KOPT-K1 (cell line): ENCODE results near the gene CTTNBP2.
"Not testable (repeated sequence)": the region's sequence is repeated elsewhere in the genome, so short reads cannot be mapped to it uniquely, and the experiment has no call there.

Experiments used
- H3K27ac ChIP-seq: fragments of 200-600 bp; sonication (generic); 2 replicates; pipeline ENCODE4 v1.5.1; 2016; ENCODE audit warnings: antibody characterized with exemption, mild to moderate bottlenecking, low read depth, low read length; ENCODE audit not compliant: poor library complexity, severe bottlenecking
- H3K36me3 ChIP-seq: fragments of 200-600 bp; sonication (generic); 2 replicates; pipeline ENCODE4 v1.5.1; 2017; ENCODE audit warnings: antibody characterized with exemption, mild to moderate bottlenecking, low read length, moderate library complexity; ENCODE audit not compliant: insufficient read depth
- H3K9me3 ChIP-seq: fragments of 200-600 bp; sonication (generic); 2 replicates; pipeline ENCODE4 v1.5.1; 2017; ENCODE audit warnings: antibody characterized with exemption, low read length, mild to moderate bottlenecking; ENCODE audit not compliant: insufficient read depth, poor library complexity, severe bottlenecking

Gene CTTNBP2

GRCh38 chr7:117730390-117730789, 142.9 kb downstream of the CTTNBP2 start:
- Histone ChIP-seq H3K36me3 (no peaks in the 10 kb centered on the region), H3K27ac (no peak overlapping the region), H3K9me3 (no peaks in the 10 kb centered on the region)

DNA sequence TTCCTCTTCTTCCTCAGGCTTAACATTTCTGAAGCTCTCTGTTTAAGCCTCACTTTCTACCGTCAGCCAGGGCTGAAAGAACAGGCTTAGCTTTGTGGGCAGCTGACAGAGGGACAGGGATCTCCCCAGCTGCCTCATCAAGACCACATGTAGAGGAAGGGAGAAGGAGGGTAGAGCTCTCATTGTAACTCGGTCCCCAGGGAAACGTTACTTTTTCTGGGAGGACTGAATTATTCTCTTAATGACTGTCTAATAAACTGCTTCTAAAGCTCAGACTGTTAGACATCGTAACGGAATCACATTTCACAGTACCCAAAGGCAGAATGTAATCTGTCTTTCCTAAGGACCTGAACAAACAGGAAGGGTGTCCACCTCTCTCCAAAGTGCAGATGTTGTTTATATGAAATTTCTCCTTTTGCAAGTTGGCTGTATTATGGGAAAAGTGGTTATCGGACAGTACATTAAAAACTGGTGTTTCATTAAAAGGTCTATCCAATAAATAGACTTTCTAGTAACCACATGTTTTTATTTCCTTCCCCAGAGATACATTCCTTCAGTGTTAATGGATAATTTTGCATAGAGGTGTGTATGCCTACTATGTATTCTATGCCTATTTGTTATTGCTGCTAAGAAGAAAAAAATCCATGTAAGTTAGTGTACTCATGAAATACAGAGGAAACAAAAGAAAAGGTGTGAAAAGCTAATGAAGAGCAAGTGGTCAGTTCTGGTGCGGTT, 144.2 kb downstream of the CTTNBP2 start:
- Histone ChIP-seq H3K27ac (no peak overlapping the region), H3K9me3 (no peaks in the 10 kb centered on the region), H3K36me3 (no peaks in the 10 kb centered on the region)

DNA sequence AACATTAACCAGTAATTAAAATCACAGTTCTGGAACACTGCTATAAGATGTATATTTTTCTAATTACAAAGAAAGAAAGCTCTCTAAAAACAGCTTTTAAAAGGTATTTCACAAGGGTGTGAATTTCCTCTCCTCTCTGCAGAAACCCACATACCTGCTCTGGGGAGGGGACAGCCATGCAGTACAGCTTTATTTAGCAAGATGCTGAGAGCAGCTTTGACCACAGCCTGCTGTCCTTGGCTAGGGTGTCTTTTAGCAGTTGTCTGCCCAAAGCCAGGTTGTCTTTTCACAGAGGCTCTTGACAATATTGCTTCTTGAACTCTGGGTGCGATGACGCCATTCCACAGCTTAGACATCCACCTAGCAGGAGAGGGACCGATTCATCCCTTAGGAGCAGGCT, 148.3 kb downstream of the CTTNBP2 start:
- H3K36me3 ChIP-seq, result no peaks in the 10 kb centered on the region
- H3K9me3 ChIP-seq, result no peaks in the 10 kb centered on the region
- H3K27ac ChIP-seq, result no peak overlapping the region

GRCh38 chr7:117719377-117719776, 153.9 kb downstream of the CTTNBP2 start:
- Histone ChIP-seq H3K36me3 (no peaks in the 10 kb centered on the region), H3K27ac (no peak overlapping the region), H3K9me3 (no peaks in the 10 kb centered on the region)

GRCh38 chr7:117718116-117718835, 155.0 kb downstream of the CTTNBP2 start:
- H3K27ac ChIP-seq, result no peak overlapping the region

GRCh38 chr7:117717357-117717756, 155.9 kb downstream of the CTTNBP2 start:
- no peaks in the 10 kb centered on the region for H3K9me3 ChIP-seq
- H3K27ac ChIP-seq, result no peak overlapping the region
- no peaks in the 10 kb centered on the region for H3K36me3 ChIP-seq

More at GRCh38 chr7:117718116-117718835, 155.0 kb downstream of the CTTNBP2 start:
- H3K9me3 ChIP-seq, result no peaks in the 10 kb centered on the region
- H3K36me3 ChIP-seq, result no peaks in the 10 kb centered on the region

DNA sequence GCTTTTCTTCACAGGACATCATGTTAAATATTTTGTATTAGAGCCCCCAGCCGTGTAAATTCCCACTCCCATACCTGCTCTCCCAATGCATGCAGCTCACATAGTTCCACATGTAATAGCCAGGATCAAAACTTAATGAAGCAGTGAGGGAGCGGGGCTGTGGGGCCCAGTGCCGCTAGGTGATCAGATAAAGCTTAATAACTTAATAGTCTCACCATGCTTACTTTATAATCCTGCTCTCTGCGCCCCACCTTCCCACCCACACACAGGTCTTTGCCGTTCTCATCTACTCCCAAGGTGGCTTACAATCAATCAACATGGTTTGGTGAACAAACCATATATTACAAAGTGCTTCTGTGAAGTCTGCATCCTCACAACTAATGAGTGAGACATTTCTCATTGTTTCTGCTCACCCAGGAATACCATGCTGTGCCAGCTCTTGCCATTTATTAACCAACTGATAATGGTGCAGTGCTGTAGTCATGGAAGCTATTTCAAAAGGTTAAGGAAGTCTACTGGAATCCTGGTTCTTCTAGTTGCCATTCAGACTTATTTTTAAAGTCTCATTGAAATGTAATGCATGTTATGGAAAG, 156.4 kb downstream of the CTTNBP2 start:
- Histone ChIP-seq H3K36me3 (no peaks in the 10 kb centered on the region), H3K27ac (no peak overlapping the region), H3K9me3 (no peaks in the 10 kb centered on the region)

- no peaks in the 10 kb centered on the region for H3K9me3 ChIP-seq
- no peaks in the 10 kb centered on the region for H3K36me3 ChIP-seq
- peak overlapping the region; percentile 24 for H3K27ac ChIP-seq
These were observed 157.3 kb downstream of the CTTNBP2 start for GRCh38 chr7:117715784-117716445.

- no peaks in the 10 kb centered on the region for H3K9me3 ChIP-seq
These were observed 161.7 kb downstream of the CTTNBP2 start for GRCh38 chr7:117711556-117711955.

GRCh38 chr7:117708173-117708572, 165.1 kb downstream of the CTTNBP2 start:
- not testable (repeated sequence) for H3K9me3 ChIP-seq, H3K36me3 ChIP-seq, H3K27ac ChIP-seq

More at GRCh38 chr7:117711556-117711955, 161.7 kb downstream of the CTTNBP2 start:
- Histone ChIP-seq H3K27ac (peak overlapping the region; percentile 47), H3K36me3 (no peaks in the 10 kb centered on the region)

- no peak overlapping the region for H3K27ac ChIP-seq
- no peaks in the 10 kb centered on the region for H3K36me3 ChIP-seq
- H3K9me3 ChIP-seq, result no peaks in the 10 kb centered on the region
These were observed 166.2 kb downstream of the CTTNBP2 start for GRCh38 chr7:117707080-117707479.

DNA sequence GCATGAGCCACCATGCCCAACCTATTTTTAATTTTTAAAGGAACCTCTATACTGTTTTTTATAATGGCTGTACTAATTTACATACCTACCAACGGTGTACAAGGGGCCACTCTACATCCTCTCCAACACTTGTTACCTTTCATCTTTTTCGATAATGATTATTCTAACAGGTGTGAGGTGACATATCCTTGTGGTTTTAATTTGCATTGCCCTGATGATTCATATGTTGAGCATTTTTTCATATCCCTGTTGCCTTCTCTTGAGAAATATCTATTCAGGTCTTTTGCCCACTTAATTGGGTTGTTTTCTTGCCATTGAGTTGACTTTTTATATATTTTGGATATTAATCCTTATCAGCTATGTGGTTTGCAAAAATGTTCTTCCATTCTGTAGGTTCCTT, 167.0 kb downstream of the CTTNBP2 start:
- no peaks in the 10 kb centered on the region for H3K9me3 ChIP-seq
- no peaks in the 10 kb centered on the region for H3K36me3 ChIP-seq
- H3K27ac ChIP-seq, result no peak overlapping the region

- H3K36me3 ChIP-seq, result no peaks in the 10 kb centered on the region
- no peak overlapping the region for H3K27ac ChIP-seq
- no peaks in the 10 kb centered on the region for H3K9me3 ChIP-seq
These were observed 167.6 kb downstream of the CTTNBP2 start for GRCh38 chr7:117705630-117706029.

DNA sequence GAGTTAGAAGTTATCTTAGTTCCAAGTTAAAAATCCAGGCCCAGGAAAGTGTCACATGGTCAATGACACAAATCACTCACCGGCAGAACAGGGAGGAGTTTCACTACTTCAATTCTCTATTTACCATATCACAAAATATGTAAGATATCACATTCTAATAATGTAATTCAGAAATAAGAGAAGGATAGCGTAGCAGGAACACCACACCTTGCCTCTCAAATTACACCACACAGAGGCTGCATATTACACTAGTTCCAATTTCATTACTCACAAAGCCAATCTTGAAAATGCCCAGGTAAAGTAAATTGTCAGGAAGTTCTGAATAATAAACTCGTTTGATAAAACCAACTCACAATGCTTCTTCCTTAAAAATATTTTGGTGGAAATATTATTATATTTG, 169.2 kb downstream of the CTTNBP2 start:
- Histone ChIP-seq H3K9me3 (no peaks in the 10 kb centered on the region), H3K27ac (no peak overlapping the region)

GRCh38 chr7:117698018-117698417, 175.2 kb downstream of the CTTNBP2 start:
- no peaks in the 10 kb centered on the region for H3K36me3 ChIP-seq
- H3K9me3 ChIP-seq, result no peaks in the 10 kb centered on the region
- no peak overlapping the region for H3K27ac ChIP-seq

More for the DNA sequence above, 169.2 kb downstream of the CTTNBP2 start:
- H3K36me3 ChIP-seq, result no peaks in the 10 kb centered on the region
